ENCODE measurements around the gene DEPDC1B. TPM values are rescaled to one million over a fixed set of nuclear protein-coding genes. Genes with fewer than 3 reads are reported as not detected.

Gene DEPDC1B
- 27.5 and 37.3 TPM in 2 replicates for total RNA-seq
- polyA plus RNA-seq = 9.0 and 10.7 TPM in 2 replicates

DNA sequence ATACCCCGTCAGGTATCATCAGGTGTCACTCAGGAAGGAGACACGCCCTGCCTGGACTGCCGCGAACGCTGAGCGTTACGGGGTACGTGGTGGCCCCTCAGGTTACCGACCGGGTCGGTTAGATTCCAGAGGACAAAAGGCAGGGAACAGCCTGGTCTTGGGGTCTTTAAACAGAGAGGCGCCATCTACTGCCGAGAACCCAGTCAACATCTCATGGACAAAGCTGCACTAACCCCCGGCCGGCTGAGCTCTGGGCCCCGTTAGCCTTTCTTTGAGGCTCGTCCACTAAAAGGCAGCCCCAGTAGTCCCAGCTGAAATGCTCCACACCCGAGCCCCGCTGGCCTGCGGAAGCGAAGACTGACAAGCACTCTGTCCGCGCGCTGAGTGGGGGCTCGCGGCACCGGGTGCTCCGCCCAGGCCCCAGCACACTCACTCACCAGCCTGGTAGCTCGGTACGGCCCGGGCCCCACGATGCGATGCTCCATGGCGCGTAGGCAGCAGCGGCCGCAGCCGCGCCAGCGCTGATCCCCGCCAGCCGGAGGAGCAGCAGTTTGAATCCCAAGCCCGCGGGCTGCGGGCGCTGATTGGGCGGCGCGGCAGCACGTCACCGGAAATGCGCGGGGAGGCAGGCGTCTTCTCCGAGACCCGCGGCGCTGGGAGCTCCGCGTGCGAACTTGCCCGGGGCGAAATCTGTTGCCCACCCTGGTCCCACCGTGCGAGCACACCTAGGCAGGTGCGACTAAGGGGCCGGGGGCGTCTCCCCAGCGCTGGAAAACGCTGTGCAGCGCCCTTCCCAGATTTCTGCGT lies at the start of gene DEPDC1B:
DEPDC1B (minus strand) TSS at position 558 of the 807 bp plus-strand sequence; CDS start at position 485, 73 bp downstream.
- Histone ChIP-seq H3K4me1 (ENCODE audit: insufficient read depth) (peaks cover 4% of the 10 kb centered on the region), H4K20me1 (ENCODE audit: insufficient read depth, poor library complexity, severe bottlenecking) (no peaks in the 10 kb centered on the region), H3K79me2 (peaks cover 42% of the 10 kb centered on the region), H3K4me3 (peak within 1 kb of the TSS; percentile 86), H3K9me3 (ENCODE audit: low read depth) (no peaks in the 10 kb centered on the region), H3K27me3 (no peaks in the 10 kb centered on the region), H3K4me2 (peak within 1 kb of the TSS; percentile 79), H3K27ac (peak within 1 kb of the TSS; percentile 86), H3K9me2 (replicated peaks; ENCODE audit: insufficient read depth) (no peaks in the 10 kb centered on the region), H3K36me3 (replicated peaks; ENCODE audit: insufficient read depth, low read depth) (no peaks in the 10 kb centered on the region), H2AFZ (peak within 1 kb of the TSS; percentile 99)
- TF ChIP-seq EZH2 (IDR thresholded peaks at IDR 0.05; ENCODE audit: borderline replicate concordance) (no peak), EZH2phosphoT487 (IDR thresholded peaks at IDR 0.05; ENCODE audit: low read depth, severe bottlenecking, unreplicated experiment) (no peak)
- TF ChIP-seq, protein P1, sequence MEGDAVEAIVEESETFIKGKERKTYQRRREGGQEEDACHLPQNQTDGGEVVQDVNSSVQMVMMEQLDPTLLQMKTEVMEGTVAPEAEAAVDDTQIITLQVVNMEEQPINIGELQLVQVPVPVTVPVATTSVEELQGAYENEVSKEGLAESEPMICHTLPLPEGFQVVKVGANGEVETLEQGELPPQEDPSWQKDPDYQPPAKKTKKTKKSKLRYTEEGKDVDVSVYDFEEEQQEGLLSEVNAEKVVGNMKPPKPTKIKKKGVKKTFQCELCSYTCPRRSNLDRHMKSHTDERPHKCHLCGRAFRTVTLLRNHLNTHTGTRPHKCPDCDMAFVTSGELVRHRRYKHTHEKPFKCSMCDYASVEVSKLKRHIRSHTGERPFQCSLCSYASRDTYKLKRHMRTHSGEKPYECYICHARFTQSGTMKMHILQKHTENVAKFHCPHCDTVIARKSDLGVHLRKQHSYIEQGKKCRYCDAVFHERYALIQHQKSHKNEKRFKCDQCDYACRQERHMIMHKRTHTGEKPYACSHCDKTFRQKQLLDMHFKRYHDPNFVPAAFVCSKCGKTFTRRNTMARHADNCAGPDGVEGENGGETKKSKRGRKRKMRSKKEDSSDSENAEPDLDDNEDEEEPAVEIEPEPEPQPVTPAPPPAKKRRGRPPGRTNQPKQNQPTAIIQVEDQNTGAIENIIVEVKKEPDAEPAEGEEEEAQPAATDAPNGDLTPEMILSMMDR (IDR thresholded peaks at IDR 0.05; ENCODE audit: poor library complexity) = peak; percentile 46
- under 1% methylated on average over 71 of the region's 72 CpGs for WGBS (ENCODE audit: low lambda C conversion rate, missing lambda C conversion rate)
- peak; percentile 94 for DNase-seq (ENCODE audit: low spot score)

DNA sequence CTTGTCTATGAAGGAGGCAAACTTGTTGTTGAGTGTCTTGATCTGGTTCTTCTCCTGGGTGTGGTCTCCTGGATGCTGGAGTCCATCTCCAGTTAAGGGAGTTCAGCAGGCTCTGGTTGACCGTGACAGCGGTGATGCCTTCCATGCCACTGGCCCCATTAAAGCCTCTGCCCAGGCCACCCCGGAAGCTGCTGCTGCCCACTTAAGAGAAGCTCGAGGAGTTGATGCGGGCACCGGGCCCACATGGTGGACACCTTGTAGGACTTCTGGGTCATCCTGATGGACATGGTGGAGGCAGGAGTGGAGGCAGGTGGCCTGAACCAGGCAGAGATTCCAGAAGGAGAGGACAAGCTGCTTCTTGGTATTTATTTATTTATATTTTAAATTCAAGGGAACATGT lies 44.7 kb upstream of the DEPDC1B start:
- Histone ChIP-seq H4K20me1 (ENCODE audit: insufficient read depth, poor library complexity, severe bottlenecking) (no peaks in the 10 kb centered on the region), H3K27me3 (no peaks in the 10 kb centered on the region), H3K4me1 (ENCODE audit: insufficient read depth) (no peaks in the 10 kb centered on the region), H3K4me2 (no peak overlapping the region), H3K27ac (no peak overlapping the region), H3K36me3 (replicated peaks; ENCODE audit: insufficient read depth, low read depth) (no peaks in the 10 kb centered on the region), H3K79me2 (no peaks in the 10 kb centered on the region), H3K9me2 (replicated peaks; ENCODE audit: insufficient read depth) (no peaks in the 10 kb centered on the region), H3K9me3 (ENCODE audit: low read depth) (no peaks in the 10 kb centered on the region), H2AFZ (no peak overlapping the region), H3K4me3 (no peak overlapping the region)
- no peak for DNase-seq (ENCODE audit: low spot score)
- TF ChIP-seq EZH2 (IDR thresholded peaks at IDR 0.05; ENCODE audit: borderline replicate concordance) (no peak), EZH2phosphoT487 (IDR thresholded peaks at IDR 0.05; ENCODE audit: low read depth, severe bottlenecking, unreplicated experiment) (no peak)
- TF ChIP-seq, protein P1 (IDR thresholded peaks at IDR 0.05; ENCODE audit: poor library complexity) = no peak
- 97% methylated on average over 6 of the region's 6 CpGs for WGBS (ENCODE audit: low lambda C conversion rate, missing lambda C conversion rate)

DNA sequence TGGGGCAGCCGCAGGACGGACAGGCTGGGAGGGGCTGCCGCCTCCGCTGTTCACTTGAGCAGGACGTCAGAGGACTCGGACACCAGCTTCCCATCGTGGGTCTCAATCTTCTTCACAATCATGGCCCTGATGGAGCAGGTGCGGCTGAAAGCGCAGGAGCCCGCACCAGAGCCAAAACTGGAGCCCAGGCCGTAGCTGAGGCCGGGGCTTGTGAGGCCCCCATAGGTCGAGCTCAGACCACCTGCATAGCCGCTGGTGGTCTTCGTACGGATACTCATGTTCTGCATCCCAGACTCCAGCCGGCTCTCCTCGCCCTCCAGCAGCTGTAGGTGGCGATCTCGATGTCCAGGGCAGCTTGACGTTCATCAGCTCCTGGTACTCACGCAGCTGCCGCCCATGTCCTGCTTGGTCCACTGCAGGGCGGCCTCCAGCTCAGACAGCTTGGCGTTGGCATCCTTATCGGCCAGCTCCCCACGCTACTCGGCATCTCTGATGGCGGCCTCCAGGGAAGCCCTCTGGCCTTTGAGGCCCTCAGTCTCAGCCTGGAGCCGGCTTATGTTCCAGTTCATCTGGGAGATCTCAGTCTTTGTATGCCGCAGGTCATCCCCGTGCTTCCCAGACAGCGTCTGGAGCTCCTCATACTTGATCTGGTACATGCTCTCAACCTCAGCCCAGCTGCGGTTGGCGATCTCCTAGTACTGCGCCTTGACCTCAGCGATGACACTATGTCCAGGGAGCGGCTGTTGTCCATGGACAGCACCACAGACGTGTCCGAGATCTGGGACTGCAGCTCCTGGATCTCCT lies 43.7 kb upstream of the DEPDC1B start:
- TF ChIP-seq EZH2phosphoT487 (IDR thresholded peaks at IDR 0.05; ENCODE audit: low read depth, severe bottlenecking, unreplicated experiment) = no peak
- no peak for TF ChIP-seq EZH2 (IDR thresholded peaks at IDR 0.05; ENCODE audit: borderline replicate concordance)
- TF ChIP-seq, protein P1 (IDR thresholded peaks at IDR 0.05; ENCODE audit: poor library complexity) = no peak
- no peaks in the 10 kb centered on the region for H3K79me2 ChIP-seq
- H3K27ac ChIP-seq = no peak overlapping the region

More for the DNA sequence above, 43.7 kb upstream of the DEPDC1B start:
- DNase-seq (ENCODE audit: low spot score) = no peak
- no peaks in the 10 kb centered on the region for H3K36me3 ChIP-seq (replicated peaks; ENCODE audit: insufficient read depth, low read depth)
- no peaks in the 10 kb centered on the region for H3K27me3 ChIP-seq
- no peak overlapping the region for H3K4me2 ChIP-seq
- H2AFZ ChIP-seq = no peak overlapping the region
- no peak overlapping the region for H3K4me3 ChIP-seq
- WGBS (ENCODE audit: low lambda C conversion rate, missing lambda C conversion rate) = 96% methylated on average over 37 of the region's 40 CpGs
- H3K4me1 ChIP-seq (ENCODE audit: insufficient read depth) = no peaks in the 10 kb centered on the region
- no peaks in the 10 kb centered on the region for H3K9me2 ChIP-seq (replicated peaks; ENCODE audit: insufficient read depth)
- no peaks in the 10 kb centered on the region for H3K9me3 ChIP-seq (ENCODE audit: low read depth)
- no peaks in the 10 kb centered on the region for H4K20me1 ChIP-seq (ENCODE audit: insufficient read depth, poor library complexity, severe bottlenecking)

Data from hepatocyte (in vitro differentiated cells).